Frontal cortex (tissue), 4 donors: ENCODE measurements around the gene ENTREP1. TPM values are rescaled to one million over a fixed set of nuclear protein-coding genes. Genes with fewer than 3 reads are reported as not detected.

Experiments used
- DNase-seq, 2 donors: peaks; one replicate each; pipeline ENCODE4 v3.0.0; 2012; ENCODE audit warnings: low spot score in 2 of 2
- FAIRE-seq: peaks from 2 replicates; lab custom pipeline; 2012; peaks lifted over from hg19 to GRCh38; lab: Jason Lieb, UNC
- total RNA-seq: library from RNA; depleted of rRNA; stranded (reverse); fragments of >200 nt; gene quantifications from one replicate; pipeline ENCODE4 v1.2.3, GENCODE V29; 2014
- donor health status: control.
- donor health status: control.
- donor health status: control.

The ENTREP1 gene
- total RNA-seq, 1 donor from 2014 or later, result 0.82 TPM

- DNase-seq (no peak), FAIRE-seq (no peak)
Observed at GRCh38 chr9:69357030-69357775, 32.2 kb downstream of the ENTREP1 start.

GRCh38 chr9:69357821-69358220 lies 32.8 kb downstream of the ENTREP1 start:
- FAIRE-seq (no peak), DNase-seq (no peak)

GRCh38 chr9:69363191-69363590 lies 38.2 kb downstream of the ENTREP1 start:
- no peak for FAIRE-seq
- DNase-seq, result no peak

- DNase-seq (no peak), FAIRE-seq (no peak)
Observed at GRCh38 chr9:69364510-69365150, 39.6 kb downstream of the ENTREP1 start.

GRCh38 chr9:69370430-69370829 lies 45.4 kb downstream of the ENTREP1 start:
- no peak for DNase-seq
- no peak for FAIRE-seq

GRCh38 chr9:69371001-69371400 lies 46.0 kb downstream of the ENTREP1 start:
- FAIRE-seq (no peak), DNase-seq (no peak)

GRCh38 chr9:69376651-69377050 lies 51.6 kb downstream of the ENTREP1 start:
- DNase-seq (no peak), FAIRE-seq (no peak)

GRCh38 chr9:69377291-69377690 lies 52.3 kb downstream of the ENTREP1 start:
- DNase-seq (no peak), FAIRE-seq (no peak)

GRCh38 chr9:69377981-69378380 lies 53.0 kb downstream of the ENTREP1 start:
- no peak for DNase-seq
- FAIRE-seq, result no peak

GRCh38 chr9:69379270-69379982 lies 54.4 kb downstream of the ENTREP1 start:
- no peak for DNase-seq
- FAIRE-seq, result no peak

GRCh38 chr9:69380301-69380700 lies 55.3 kb downstream of the ENTREP1 start:
- FAIRE-seq (no peak), DNase-seq (no peak)

- no peak for DNase-seq
- FAIRE-seq, result no peak
Observed at GRCh38 chr9:69380811-69381210, 55.8 kb downstream of the ENTREP1 start.

GRCh38 chr9:69382135-69382534 lies 57.1 kb downstream of the ENTREP1 start:
- DNase-seq (no peak), FAIRE-seq (no peak)

- DNase-seq, result no peak
- FAIRE-seq, result no peak
Observed at GRCh38 chr9:69385581-69386033, 60.6 kb downstream of the ENTREP1 start.

GRCh38 chr9:69386651-69387050 lies 61.6 kb downstream of the ENTREP1 start:
- DNase-seq, result no peak
- FAIRE-seq, result no peak

GRCh38 chr9:69388596-69388995 lies 63.6 kb downstream of the ENTREP1 start:
- no peak for FAIRE-seq
- DNase-seq, result no peak

- DNase-seq (no peak), FAIRE-seq (no peak)
Observed at GRCh38 chr9:69389437-69389995, 64.5 kb downstream of the ENTREP1 start.

GRCh38 chr9:69391487-69391886 lies 66.5 kb downstream of the ENTREP1 start:
- FAIRE-seq (no peak), DNase-seq (no peak)

- DNase-seq, result peak in 1 of 2 donors; percentile 54
- no peak for FAIRE-seq
Observed at GRCh38 chr9:69391946-69392345, 66.9 kb downstream of the ENTREP1 start.

- DNase-seq (no peak), FAIRE-seq (no peak)
Observed at GRCh38 chr9:69392826-69393225, 67.8 kb downstream of the ENTREP1 start.

- FAIRE-seq (no peak), DNase-seq (no peak)
Observed at GRCh38 chr9:69393425-69393824, 68.4 kb downstream of the ENTREP1 start.
